Nephron progenitor cell (in vitro differentiated cells): Measurements from ENCODE around the gene PROKR2.

ENCODE experiments used
- DNase-seq: peaks from one replicate; pipeline ENCODE4 v3.0.0; 2021
- H3K27ac Mint-ChIP-seq: 2 replicates; pipeline ENCODE4 v1.8.0; 2021; ENCODE audit warnings: mild to moderate bottlenecking, moderate library complexity, mixed read lengths
- H3K27me3 Mint-ChIP-seq: 2 replicates; pipeline ENCODE4 v1.8.0; 2021; ENCODE audit warnings: mild to moderate bottlenecking, low read depth, mixed read lengths; ENCODE audit not compliant: poor library complexity
- H3K36me3 Mint-ChIP-seq: 2 replicates; pipeline ENCODE4 v1.8.0; 2021; ENCODE audit warnings: low read depth, mixed read lengths
- H3K4me1 Mint-ChIP-seq: 2 replicates; pipeline ENCODE4 v1.8.0; 2021; ENCODE audit warnings: mixed read lengths
- H3K4me3 Mint-ChIP-seq: 2 replicates; pipeline ENCODE4 v1.8.0; 2021; ENCODE audit warnings: mild to moderate bottlenecking, moderate library complexity, mixed read lengths
- H3K9me3 Mint-ChIP-seq: 2 replicates; pipeline ENCODE4 v1.8.0; 2021; ENCODE audit warnings: mild to moderate bottlenecking, moderate library complexity, mixed read lengths
- TF ChIP-seq, protein P1 (sequence below): fragments of 200-600 bp; sonication (generic); IDR thresholded peaks from 2 replicates; pipeline ENCODE4 v1.5.0; 2021; ENCODE audit warnings: antibody characterized with exemption

PROKR2 gene

GRCh38 chr20:5357946-5358345 lies 41.2 kb upstream of the PROKR2 start:
- Mint-ChIP-seq H3K4me1 (no peaks in the 10 kb centered on the region), H3K36me3 (no peaks in the 10 kb centered on the region), H3K9me3 (peaks cover 15% of the 10 kb centered on the region), H3K27ac (no peak overlapping the region), H3K4me3 (no peak overlapping the region), H3K27me3 (peaks cover 10% of the 10 kb centered on the region)
- DNase-seq, result no peak
- TF ChIP-seq, protein P1, sequence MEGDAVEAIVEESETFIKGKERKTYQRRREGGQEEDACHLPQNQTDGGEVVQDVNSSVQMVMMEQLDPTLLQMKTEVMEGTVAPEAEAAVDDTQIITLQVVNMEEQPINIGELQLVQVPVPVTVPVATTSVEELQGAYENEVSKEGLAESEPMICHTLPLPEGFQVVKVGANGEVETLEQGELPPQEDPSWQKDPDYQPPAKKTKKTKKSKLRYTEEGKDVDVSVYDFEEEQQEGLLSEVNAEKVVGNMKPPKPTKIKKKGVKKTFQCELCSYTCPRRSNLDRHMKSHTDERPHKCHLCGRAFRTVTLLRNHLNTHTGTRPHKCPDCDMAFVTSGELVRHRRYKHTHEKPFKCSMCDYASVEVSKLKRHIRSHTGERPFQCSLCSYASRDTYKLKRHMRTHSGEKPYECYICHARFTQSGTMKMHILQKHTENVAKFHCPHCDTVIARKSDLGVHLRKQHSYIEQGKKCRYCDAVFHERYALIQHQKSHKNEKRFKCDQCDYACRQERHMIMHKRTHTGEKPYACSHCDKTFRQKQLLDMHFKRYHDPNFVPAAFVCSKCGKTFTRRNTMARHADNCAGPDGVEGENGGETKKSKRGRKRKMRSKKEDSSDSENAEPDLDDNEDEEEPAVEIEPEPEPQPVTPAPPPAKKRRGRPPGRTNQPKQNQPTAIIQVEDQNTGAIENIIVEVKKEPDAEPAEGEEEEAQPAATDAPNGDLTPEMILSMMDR, result no peak

DNA sequence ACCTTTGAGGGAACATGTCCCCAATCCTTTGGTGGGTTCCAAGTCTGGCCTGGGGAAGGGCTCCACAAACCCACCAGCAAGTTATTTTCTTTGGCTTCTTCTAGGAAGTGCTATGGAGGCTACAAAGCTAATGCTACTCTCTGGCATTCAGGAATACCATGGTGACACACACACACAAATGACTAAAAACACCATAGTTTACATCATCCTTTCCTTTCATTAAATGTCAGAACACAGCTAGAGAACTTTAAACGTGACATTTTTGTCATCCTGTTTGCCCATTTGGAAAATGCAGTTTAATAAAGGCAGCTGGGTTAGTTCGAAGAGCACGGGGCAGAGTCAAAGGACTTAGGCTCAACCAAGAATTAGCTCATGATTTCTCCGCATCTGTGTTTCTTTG lies 40.2 kb upstream of the PROKR2 start:
- Mint-ChIP-seq H3K4me3 (no peak overlapping the region), H3K27me3 (peaks cover 14% of the 10 kb centered on the region), H3K4me1 (no peaks in the 10 kb centered on the region), H3K27ac (no peak overlapping the region), H3K9me3 (peaks cover 15% of the 10 kb centered on the region), H3K36me3 (no peaks in the 10 kb centered on the region)
- DNase-seq, result no peak
- TF ChIP-seq, protein P1, result no peak

DNA sequence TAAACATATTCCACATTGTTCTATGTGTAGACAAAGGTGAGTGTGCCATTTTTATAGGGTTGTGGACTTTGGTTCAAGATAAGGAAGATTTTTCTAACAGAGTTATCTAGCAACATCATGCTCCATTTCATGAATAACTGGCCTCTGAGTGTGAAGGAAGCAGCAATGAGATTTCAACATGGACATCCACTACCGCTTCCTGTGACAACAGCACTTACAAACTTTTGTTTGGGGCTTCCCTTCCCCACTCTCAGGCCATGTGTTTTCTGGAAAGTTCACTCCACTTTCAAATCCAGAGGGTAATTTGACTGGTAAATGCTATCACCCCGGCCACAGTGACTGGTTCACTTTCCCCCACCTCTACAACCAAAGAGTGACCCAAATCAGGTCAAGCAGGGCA lies 38.1 kb upstream of the PROKR2 start:
- Mint-ChIP-seq H3K27ac (no peak overlapping the region), H3K4me3 (no peak overlapping the region), H3K9me3 (peaks cover 13% of the 10 kb centered on the region), H3K27me3 (peaks cover 18% of the 10 kb centered on the region), H3K36me3 (no peaks in the 10 kb centered on the region), H3K4me1 (no peaks in the 10 kb centered on the region)
- TF ChIP-seq, protein P1, result no peak
- DNase-seq, result no peak

- H3K36me3 Mint-ChIP-seq, result no peaks in the 10 kb centered on the region
- TF ChIP-seq, protein P1, result no peak
- no peak overlapping the region for H3K4me3 Mint-ChIP-seq
- H3K9me3 Mint-ChIP-seq, result peaks cover 7% of the 10 kb centered on the region
- H3K27me3 Mint-ChIP-seq, result peaks cover 18% of the 10 kb centered on the region
- no peak for DNase-seq
- H3K4me1 Mint-ChIP-seq, result no peaks in the 10 kb centered on the region
- H3K27ac Mint-ChIP-seq, result no peak overlapping the region
Measured at GRCh38 chr20:5353624-5354496, 37.1 kb upstream of the PROKR2 start.

DNA sequence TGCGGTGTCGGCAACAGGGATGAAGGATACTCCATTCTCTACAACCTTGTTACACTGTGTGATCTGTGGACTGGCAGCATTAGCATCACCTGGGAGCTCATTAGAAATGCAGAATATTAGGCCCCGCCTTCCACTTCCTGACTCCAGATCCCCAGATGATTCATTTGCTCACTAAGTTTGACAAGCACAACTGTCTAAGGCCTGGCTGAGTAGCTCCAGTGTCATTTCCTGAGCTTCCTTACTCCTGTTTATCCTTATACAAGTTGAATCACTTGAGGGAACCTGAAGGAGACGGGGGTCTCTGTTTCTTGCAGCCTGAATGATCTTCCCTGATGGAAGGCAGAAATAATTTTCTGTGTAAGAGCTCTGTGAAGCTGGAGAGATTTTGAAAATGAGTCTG lies 32.7 kb upstream of the PROKR2 start:
- TF ChIP-seq, protein P1, result no peak
- no peak overlapping the region for H3K27ac Mint-ChIP-seq
- peaks cover 5% of the 10 kb centered on the region for H3K9me3 Mint-ChIP-seq
- no peaks in the 10 kb centered on the region for H3K4me1 Mint-ChIP-seq
- H3K36me3 Mint-ChIP-seq, result no peaks in the 10 kb centered on the region
- peaks cover 13% of the 10 kb centered on the region for H3K27me3 Mint-ChIP-seq
- H3K4me3 Mint-ChIP-seq, result no peak overlapping the region
- no peak for DNase-seq

- H3K36me3 Mint-ChIP-seq, result no peaks in the 10 kb centered on the region
- no peaks in the 10 kb centered on the region for H3K27me3 Mint-ChIP-seq
- peaks cover 8% of the 10 kb centered on the region for H3K9me3 Mint-ChIP-seq
- TF ChIP-seq, protein P1, result no peak
- no peak overlapping the region for H3K27ac Mint-ChIP-seq
- no peak overlapping the region for H3K4me3 Mint-ChIP-seq
- no peak for DNase-seq
- no peaks in the 10 kb centered on the region for H3K4me1 Mint-ChIP-seq
Measured at GRCh38 chr20:5342021-5342420, 25.3 kb upstream of the PROKR2 start.
